ENCODE measurements around the gene TP53I11.

The TP53I11 gene

GRCh38 chr11:44954051-44954906 is 3.6 kb upstream of the TP53I11 start:
- TF ChIP-seq CTCF (IDR thresholded peaks at IDR 0.05; ENCODE audit: insufficient read depth, low read depth, low read length, missing control alignments), result no peak
- DNase-seq (ENCODE audit: low read depth), result no peak
- H3K4me3 ChIP-seq (ENCODE audit: low read length), result no peak overlapping the region

- H3K4me3 ChIP-seq (ENCODE audit: low read length), result no peak overlapping the region
- no peak for TF ChIP-seq CTCF (IDR thresholded peaks at IDR 0.05; ENCODE audit: insufficient read depth, low read depth, low read length, missing control alignments)
Measured at GRCh38 chr11:44952500-44953260, 2.0 kb upstream of the TP53I11 start.

GRCh38 chr11:44952082-44952481 is 1.4 kb upstream of the TP53I11 start:
- TF ChIP-seq CTCF (IDR thresholded peaks at IDR 0.05; ENCODE audit: insufficient read depth, low read depth, low read length, missing control alignments), result no peak
- DNase-seq (ENCODE audit: low read depth), result no peak

More at GRCh38 chr11:44952500-44953260, 2.0 kb upstream of the TP53I11 start:
- DNase-seq (ENCODE audit: low read depth), result peak; percentile 27

GRCh38 chr11:44950031-44950624 is 555 bp downstream of the TP53I11 start:
- TF ChIP-seq CTCF (IDR thresholded peaks at IDR 0.05; ENCODE audit: insufficient read depth, low read depth, low read length, missing control alignments), result no peak
- peak overlapping the region; percentile 56 for H3K4me3 ChIP-seq (ENCODE audit: low read length)
- no peak for DNase-seq (ENCODE audit: low read depth)

More at GRCh38 chr11:44952082-44952481, 1.4 kb upstream of the TP53I11 start:
- no peak overlapping the region for H3K4me3 ChIP-seq (ENCODE audit: low read length)

- peak overlapping the region; percentile 56 for H3K4me3 ChIP-seq (ENCODE audit: low read length)
- DNase-seq (ENCODE audit: low read depth), result no peak
- TF ChIP-seq CTCF (IDR thresholded peaks at IDR 0.05; ENCODE audit: insufficient read depth, low read depth, low read length, missing control alignments), result peak; percentile 33
Measured at GRCh38 chr11:44949160-44950030, 1.3 kb downstream of the TP53I11 start.

GRCh38 chr11:44948155-44948554 is 2.5 kb downstream of the TP53I11 start:
- no peak for TF ChIP-seq CTCF (IDR thresholded peaks at IDR 0.05; ENCODE audit: insufficient read depth, low read depth, low read length, missing control alignments)
- no peak for DNase-seq (ENCODE audit: low read depth)
- no peak overlapping the region for H3K4me3 ChIP-seq (ENCODE audit: low read length)
